Tibial nerve (tissue), 4 donors: ENCODE results near the gene COPS9. TPM values are rescaled to one million over a fixed set of nuclear protein-coding genes. Genes with fewer than 3 reads are reported as not detected.

Source experiments
- DNase-seq, 2 donors: peaks; one replicate each; pipeline ENCODE4 v3.0.0-alpha.2; 2019; ENCODE audit warnings: low spot score in 2 of 2
- H3K27ac ChIP-seq, 4 donors: fragments of 200-600 bp; sonication (generic) in 3 of 4; one replicate each; pipeline ENCODE4 v1.5.1; 2017 to 2019; ENCODE audit warnings: mild to moderate bottlenecking in 1 of 4
- H3K27me3 ChIP-seq, 2 donors: fragments of 200-600 bp; sonication (generic) in 1 of 2; one replicate each; pipeline versions ENCODE4 v1.5.1 to v1.6.0; 2017 to 2019
- H3K36me3 ChIP-seq, 3 donors: fragments of 200-600 bp; sonication (generic); one replicate each; pipeline ENCODE4 v1.5.1; 2018 to 2019
- H3K4me1 ChIP-seq, 4 donors: fragments of 200-600 bp; sonication (generic) in 3 of 4; one replicate each; pipeline ENCODE4 v1.5.1; 2017 to 2019
- H3K4me3 ChIP-seq, 4 donors: fragments of 200-600 bp; sonication (generic) in 3 of 4; one replicate each; pipeline ENCODE4 v1.5.1; 2017 to 2019; ENCODE audit warnings: mild to moderate bottlenecking in 1 of 4, moderate library complexity in 1 of 4
- H3K9me3 ChIP-seq, 4 donors: fragments of 200-600 bp; sonication (generic) in 3 of 4; one replicate each; pipeline ENCODE4 v1.5.1; 2017 to 2019
- CTCF ChIP-seq, 5 experiments: fragments of 200-600 bp in 3 of 5; fragments of 450-650 bp in 2 of 5; sonication (generic) in 3 of 5; IDR thresholded peaks; one replicate each; pipeline ENCODE4 v1.5.1; 2016 to 2019; ENCODE audit warnings: antibody characterized with exemption in 5 of 5, mild to moderate bottlenecking in 3 of 5, moderate library complexity in 2 of 5
- EP300 ChIP-seq, 2 donors: sonication (generic); formaldehyde crosslinking; IDR thresholded peaks; one replicate each; pipeline ENCODE4 v1.6.1; 2017; ENCODE audit warnings: antibody characterized with exemption in 2 of 2, mild to moderate bottlenecking in 1 of 2
- POLR2A ChIP-seq, 2 donors: fragments of 450-650 bp; IDR thresholded peaks; one replicate each; pipeline ENCODE4 v1.6.1; 2017; ENCODE audit warnings: antibody characterized with exemption in 2 of 2, mild to moderate bottlenecking in 2 of 2, moderate library complexity in 2 of 2
- WGBS, 2 donors: methylation state at CpG; one replicate each; pipeline ENCODE4 v1.1.5; 2018; 5-methylcytosine and 5-hydroxymethylcytosine counted together
- total RNA-seq, 4 donors: library from RNA; depleted of rRNA; stranded (reverse); fragments of >200 nt; gene quantifications; one replicate each; pipeline ENCODE4 v1.1.0, GENCODE V29; 2016

Gene COPS9
- total RNA-seq, 4 donors from 2014 or later = 94.8 to 224 (median 141) TPM

GRCh38 chr2:240155745-240156390, 19.8 kb upstream of the COPS9 start:
- TF ChIP-seq EP300 (IDR thresholded peaks at IDR 0.05) (no peak), POLR2A (IDR thresholded peaks at IDR 0.05) (no peak), CTCF (IDR thresholded peaks at IDR 0.05) (no peak)
- Histone ChIP-seq H3K9me3 (peaks cover 0 to 10% (median 0%) of the 10 kb centered on the region in 4 donors), H3K27ac (no peak overlapping the region), H3K4me3 (no peak overlapping the region), H3K4me1 (no peaks in the 10 kb centered on the region), H3K36me3 (no peaks in the 10 kb centered on the region), H3K27me3 (peaks cover 0 to 6% of the 10 kb centered on the region in 2 donors)
- 81 to 83% methylated on average over 13 of the region's 13 CpGs for WGBS, 2 donors
- DNase-seq = no peak

- 27 to 38% methylated on average over 17 of the region's 17 CpGs for WGBS, 2 donors
Measured at GRCh38 chr2:240155048-240155744, 19.1 kb upstream of the COPS9 start.

DNA sequence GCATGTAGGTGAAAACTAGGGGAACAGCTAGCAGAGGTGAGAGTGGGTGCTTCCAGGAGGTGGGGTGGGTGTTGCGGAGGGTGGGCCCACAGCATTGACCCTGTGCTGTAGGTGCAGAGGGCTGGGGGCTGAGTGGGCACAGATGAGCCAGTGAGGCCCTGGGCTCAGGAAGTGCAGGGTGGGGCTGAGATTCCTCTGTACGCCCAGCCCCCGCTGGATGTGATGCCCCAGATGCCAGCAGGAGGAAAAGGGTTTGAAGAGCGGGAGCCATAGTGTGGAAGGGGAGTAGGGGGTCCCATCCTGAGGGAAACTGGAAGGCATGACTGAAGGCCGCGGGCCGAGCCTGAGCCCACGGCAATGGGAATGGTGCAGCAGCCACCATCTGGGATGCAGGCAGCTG, 18.5 kb upstream of the COPS9 start:
- Histone ChIP-seq H3K4me1 (peaks cover 0 to 5% (median 0%) of the 10 kb centered on the region in 4 donors), H3K27ac (no peak overlapping the region), H3K36me3 (no peaks in the 10 kb centered on the region), H3K9me3 (peaks cover 0 to 10% (median 0%) of the 10 kb centered on the region in 4 donors), H3K27me3 (peaks cover 0 to 14% of the 10 kb centered on the region in 2 donors), H3K4me3 (no peak overlapping the region)
- DNase-seq = no peak
- TF ChIP-seq EP300 (IDR thresholded peaks at IDR 0.05) (no peak), CTCF (IDR thresholded peaks at IDR 0.05) (no peak), POLR2A (IDR thresholded peaks at IDR 0.05) (no peak)
- 82 to 86% methylated on average over 8 of the region's 8 CpGs for WGBS, 2 donors

More at GRCh38 chr2:240155048-240155744, 19.1 kb upstream of the COPS9 start:
- Histone ChIP-seq H3K27me3 (peaks cover 0 to 8% of the 10 kb centered on the region in 2 donors), H3K4me3 (no peak overlapping the region), H3K4me1 (peaks cover 0 to 2% (median 0%) of the 10 kb centered on the region in 4 donors), H3K9me3 (peaks cover 0 to 10% (median 0%) of the 10 kb centered on the region in 4 donors), H3K36me3 (no peaks in the 10 kb centered on the region), H3K27ac (no peak overlapping the region)
- no peak for DNase-seq
- TF ChIP-seq POLR2A (IDR thresholded peaks at IDR 0.05) = no peak
- TF ChIP-seq EP300 (IDR thresholded peaks at IDR 0.05) = no peak
- TF ChIP-seq CTCF (IDR thresholded peaks at IDR 0.05) = no peak

GRCh38 chr2:240153418-240153817, 17.3 kb upstream of the COPS9 start:
- no peak for DNase-seq
- 80 to 91% methylated on average over 3 of the region's 3 CpGs for WGBS, 2 donors
- Histone ChIP-seq H3K27me3 (peaks cover 0 to 21% of the 10 kb centered on the region in 2 donors), H3K4me1 (peaks cover 0 to 5% (median 0%) of the 10 kb centered on the region in 4 donors), H3K4me3 (no peak overlapping the region), H3K36me3 (no peaks in the 10 kb centered on the region), H3K27ac (no peak overlapping the region), H3K9me3 (peaks cover 0 to 10% (median 0%) of the 10 kb centered on the region in 4 donors)
- no peak for TF ChIP-seq POLR2A (IDR thresholded peaks at IDR 0.05)
- no peak for TF ChIP-seq CTCF (IDR thresholded peaks at IDR 0.05)
- no peak for TF ChIP-seq EP300 (IDR thresholded peaks at IDR 0.05)

GRCh38 chr2:240151477-240152031, 15.4 kb upstream of the COPS9 start:
- peaks cover 0 to 21% of the 10 kb centered on the region in 2 donors for H3K27me3 ChIP-seq
- DNase-seq = no peak

More at GRCh38 chr2:240151477-240152031, 15.4 kb upstream of the COPS9 start:
- 68 to 75% methylated on average over 13 to 14 of the region's 15 CpGs for WGBS, 2 donors
- peaks cover 0 to 10% (median 0%) of the 10 kb centered on the region in 4 donors for H3K9me3 ChIP-seq
- no peaks in the 10 kb centered on the region for H3K36me3 ChIP-seq
- TF ChIP-seq POLR2A (IDR thresholded peaks at IDR 0.05) = no peak
- TF ChIP-seq CTCF (IDR thresholded peaks at IDR 0.05) = no peak
- TF ChIP-seq EP300 (IDR thresholded peaks at IDR 0.05) = no peak
- peaks cover 0 to 5% (median 0%) of the 10 kb centered on the region in 4 donors for H3K4me1 ChIP-seq
- no peak overlapping the region for H3K4me3 ChIP-seq
- H3K27ac ChIP-seq = no peak overlapping the region
